ENCODE measurements around the gene C9orf152. TPM values are rescaled to one million over a fixed set of nuclear protein-coding genes. Genes with fewer than 3 reads are reported as not detected.

The C9orf152 gene
- total RNA-seq, 1 experiment from 2014 or later, result 0.95 TPM

GRCh38 chr9:110251212-110251611, 43.3 kb upstream of the C9orf152 start:
- Histone ChIP-seq H2AFZ (ENCODE audit: low read length) (no peak overlapping the region), H3K9ac (ENCODE audit: low read length) (no peak overlapping the region), H3K79me2 (ENCODE audit: low read length) (peaks cover 90% of the 10 kb centered on the region), H3K4me2 (ENCODE audit: low read length) (no peak overlapping the region), H3K36me3 (ENCODE audit: low read depth, low read length) (peaks cover 41% of the 10 kb centered on the region), H3K27me3 (ENCODE audit: low read length) (no peaks in the 10 kb centered on the region), H3F3A (ENCODE audit: low read length, unreplicated experiment) (no peaks in the 10 kb centered on the region), H3K4me3 (ENCODE audit: low read length) (no peak overlapping the region), H3K27ac (ENCODE audit: low read length) (no peak overlapping the region), H3K4me1 (ENCODE audit: insufficient read depth, low read length) (peaks cover 28% of the 10 kb centered on the region), H4K20me1 (ENCODE audit: low read length) (peaks cover 67% of the 10 kb centered on the region), H3K9me2 (replicated peaks; ENCODE audit: low read length) (no peaks in the 10 kb centered on the region), H3K9me3 (ENCODE audit: low read length) (no peaks in the 10 kb centered on the region)
- no peak for DNase-seq
- POLR2A ChIA-PET (ENCODE audit: unreplicated experiment), result no interaction called here
- intact Hi-C loops (cut with micrococcal nuclease), result no loop called here
- TF ChIP-seq EZH2 (IDR thresholded peaks at IDR 0.05; ENCODE audit: low read length, unreplicated experiment), result no peak
- CTCF ChIA-PET, result no interaction called here
- BruUV-seq (replicated peaks), result no TSS peak
- no peak for ATAC-seq

GRCh38 chr9:110249603-110250002, 41.6 kb upstream of the C9orf152 start:
- no peaks in the 10 kb centered on the region for H3K9me2 ChIP-seq (replicated peaks; ENCODE audit: low read length)

DNA sequence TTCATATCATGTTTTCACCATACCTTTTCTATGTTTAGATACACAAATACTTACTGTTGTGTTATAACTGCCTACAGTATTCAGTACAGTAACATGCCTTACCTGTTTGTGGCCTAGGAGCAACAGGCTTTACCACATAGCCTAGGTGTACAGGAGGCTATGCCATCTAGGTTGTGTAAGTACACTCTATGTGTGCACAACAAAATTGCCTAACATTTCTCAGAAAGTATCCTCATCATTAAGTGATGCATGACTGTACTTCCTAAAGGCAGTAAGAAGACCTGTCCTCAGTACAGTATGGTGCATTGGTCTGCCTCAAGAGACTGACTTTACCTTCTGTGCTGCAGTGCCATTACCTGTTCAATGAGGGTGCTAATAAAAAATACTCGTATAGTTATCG, 40.4 kb upstream of the C9orf152 start:
- Histone ChIP-seq H2AFZ (ENCODE audit: low read length) (no peak overlapping the region), H3K4me1 (ENCODE audit: insufficient read depth, low read length) (peaks cover 16% of the 10 kb centered on the region), H3K79me2 (ENCODE audit: low read length) (peaks cover 66% of the 10 kb centered on the region), H3K9me2 (replicated peaks; ENCODE audit: low read length) (no peaks in the 10 kb centered on the region), H3K4me3 (ENCODE audit: low read length) (no peak overlapping the region), H3F3A (ENCODE audit: low read length, unreplicated experiment) (no peaks in the 10 kb centered on the region), H3K9ac (ENCODE audit: low read length) (no peak overlapping the region), H3K9me3 (ENCODE audit: low read length) (no peaks in the 10 kb centered on the region), H3K27me3 (ENCODE audit: low read length) (no peaks in the 10 kb centered on the region), H3K4me2 (ENCODE audit: low read length) (no peak overlapping the region), H3K36me3 (ENCODE audit: low read depth, low read length) (peaks cover 58% of the 10 kb centered on the region), H3K27ac (ENCODE audit: low read length) (no peak overlapping the region), H4K20me1 (ENCODE audit: low read length) (peaks cover 50% of the 10 kb centered on the region)
- intact Hi-C loops (cut with micrococcal nuclease), result no loop called here
- ATAC-seq, result no peak
- ChIA-PET POLR2A (ENCODE audit: unreplicated experiment) (no interaction called here), CTCF (no interaction called here)
- BruUV-seq (replicated peaks), result no TSS peak
- DNase-seq, result no peak
- no peak for TF ChIP-seq EZH2 (IDR thresholded peaks at IDR 0.05; ENCODE audit: low read length, unreplicated experiment)
- TF ChIP-seq EZH2phosphoT487 (IDR thresholded peaks at IDR 0.05; ENCODE audit: borderline replicate concordance, low read length), result no peak
- TF ChIP-seq CTCF (conservative IDR thresholded peaks at IDR 0.05; ENCODE audit: low read depth, low read length), result no peak

More at GRCh38 chr9:110249603-110250002, 41.6 kb upstream of the C9orf152 start:
- ChIA-PET POLR2A (ENCODE audit: unreplicated experiment) (no interaction called here), CTCF (no interaction called here)
- H3K79me2 ChIP-seq (ENCODE audit: low read length), result peaks cover 78% of the 10 kb centered on the region
- intact Hi-C loops (cut with micrococcal nuclease), result no loop called here
- H3K9me3 ChIP-seq (ENCODE audit: low read length), result no peaks in the 10 kb centered on the region
- H2AFZ ChIP-seq (ENCODE audit: low read length), result no peak overlapping the region
- H3K4me3 ChIP-seq (ENCODE audit: low read length), result no peak overlapping the region
- peaks cover 62% of the 10 kb centered on the region for H4K20me1 ChIP-seq (ENCODE audit: low read length)
- H3K27ac ChIP-seq (ENCODE audit: low read length), result no peak overlapping the region
- peaks cover 49% of the 10 kb centered on the region for H3K36me3 ChIP-seq (ENCODE audit: low read depth, low read length)
- peaks cover 28% of the 10 kb centered on the region for H3K4me1 ChIP-seq (ENCODE audit: insufficient read depth, low read length)
- no peak overlapping the region for H3K9ac ChIP-seq (ENCODE audit: low read length)
- peak; percentile 60; the same call in 1 of the 2 replicates for ATAC-seq
- no TSS peak for BruUV-seq (replicated peaks)
- no peaks in the 10 kb centered on the region for H3K27me3 ChIP-seq (ENCODE audit: low read length)
- peak; percentile 18 for DNase-seq
- no peaks in the 10 kb centered on the region for H3F3A ChIP-seq (ENCODE audit: low read length, unreplicated experiment)
- TF ChIP-seq EZH2 (IDR thresholded peaks at IDR 0.05; ENCODE audit: low read length, unreplicated experiment), result no peak
- TF ChIP-seq CTCF (conservative IDR thresholded peaks at IDR 0.05; ENCODE audit: low read depth, low read length), result no peak
- TF ChIP-seq EZH2phosphoT487 (IDR thresholded peaks at IDR 0.05; ENCODE audit: borderline replicate concordance, low read length), result no peak
- no peak overlapping the region for H3K4me2 ChIP-seq (ENCODE audit: low read length)
